GM21367 (cell line): Measurements from ENCODE around the gene THADA.
"Not testable (repeated sequence)": the region's sequence is repeated elsewhere in the genome, so short reads cannot be mapped to it uniquely, and the experiment has no call there.

Source experiments
- ATAC-seq: cut with Tn5 transposase; IDR thresholded peaks from one replicate; pipeline ENCODE4 v1.9.1; 2021; ENCODE audit not compliant: unreplicated experiment

THADA gene

GRCh38 chr2:43307973-43308372 lies 287.9 kb downstream of the THADA start:
- ATAC-seq = no peak

GRCh38 chr2:43307046-43307445 lies 288.8 kb downstream of the THADA start:
- no peak for ATAC-seq

- ATAC-seq = no peak
Measured at GRCh38 chr2:43306197-43306596, 289.6 kb downstream of the THADA start.

- no peak for ATAC-seq
Measured at GRCh38 chr2:43305517-43305916, 290.3 kb downstream of the THADA start.

GRCh38 chr2:43305012-43305411 lies 290.8 kb downstream of the THADA start:
- ATAC-seq = no peak

- ATAC-seq = no peak
Measured at GRCh38 chr2:43303889-43304288, 291.9 kb downstream of the THADA start.

- ATAC-seq = no peak
Measured at GRCh38 chr2:43302961-43303494, 292.8 kb downstream of the THADA start.

- no peak for ATAC-seq
Measured at GRCh38 chr2:43302182-43302960, 293.5 kb downstream of the THADA start.

- no peak for ATAC-seq
Measured at GRCh38 chr2:43300781-43301583, 294.9 kb downstream of the THADA start.

GRCh38 chr2:43300222-43300621 lies 295.6 kb downstream of the THADA start:
- ATAC-seq = no peak

- no peak for ATAC-seq
Measured at GRCh38 chr2:43298500-43298899, 297.3 kb downstream of the THADA start.

GRCh38 chr2:43297740-43298139 lies 298.1 kb downstream of the THADA start:
- not testable (repeated sequence) for ATAC-seq

- ATAC-seq = no peak
Measured at GRCh38 chr2:43294973-43295603, 300.8 kb downstream of the THADA start.

GRCh38 chr2:43293744-43294695 lies 301.8 kb downstream of the THADA start:
- ATAC-seq = peak; percentile 97

- no peak for ATAC-seq
Measured at GRCh38 chr2:43292851-43293743, 302.7 kb downstream of the THADA start.

GRCh38 chr2:43292297-43292696 lies 303.5 kb downstream of the THADA start:
- no peak for ATAC-seq

GRCh38 chr2:43289331-43289730 lies 306.5 kb downstream of the THADA start:
- ATAC-seq = no peak

GRCh38 chr2:43288417-43289305 lies 307.2 kb downstream of the THADA start:
- ATAC-seq = no peak
